OCI-LY1 (cell line): ENCODE data around the gene HSPA4.

Experiments
- CTCF ChIP-seq: fragments of 200-600 bp; sonication (generic), shearing (Covaris generic); IDR thresholded peaks from 2 replicates; pipeline ENCODE4 v1.5.1; 2017; ENCODE audit warnings: mild to moderate bottlenecking, antibody characterized with exemption, low read length, moderate library complexity, mixed read lengths
- EZH2 ChIP-seq: fragments of 200-600 bp; sonication (generic), shearing (Covaris generic); IDR thresholded peaks from 2 replicates; pipeline ENCODE4 v1.8.0; 2017; ENCODE audit warnings: borderline replicate concordance, mixed run types, mild to moderate bottlenecking, antibody characterized with exemption, low read length, moderate library complexity, mixed read lengths

- TF ChIP-seq CTCF (no peak), EZH2 (no peak)
Observed at GRCh38 chr5:133117912-133118445, 66.2 kb downstream of the HSPA4 start.
